ENCODE measurements around the gene CMTM6. TPM values are rescaled to one million over a fixed set of nuclear protein-coding genes. Genes with fewer than 3 reads are reported as not detected.
"Not testable (repeated sequence)": the region's sequence is repeated elsewhere in the genome, so short reads cannot be mapped to it uniquely, and the experiment has no call there.

Gene CMTM6
- polyA plus RNA-seq, 6 donors from 2014 or later: 89.7 to 156 (median 106) TPM

- peaks cover 13 to 25% (median 17%) of the 10 kb centered on the region in 3 donors for H3K4me1 Mint-ChIP-seq
- peak; percentile 24 to 32 for ATAC-seq (ENCODE audit: low read depth in 2 of 2)
Observed at GRCh38 chr3:32516751-32517150, 14.1 kb upstream of the CMTM6 start.

DNA sequence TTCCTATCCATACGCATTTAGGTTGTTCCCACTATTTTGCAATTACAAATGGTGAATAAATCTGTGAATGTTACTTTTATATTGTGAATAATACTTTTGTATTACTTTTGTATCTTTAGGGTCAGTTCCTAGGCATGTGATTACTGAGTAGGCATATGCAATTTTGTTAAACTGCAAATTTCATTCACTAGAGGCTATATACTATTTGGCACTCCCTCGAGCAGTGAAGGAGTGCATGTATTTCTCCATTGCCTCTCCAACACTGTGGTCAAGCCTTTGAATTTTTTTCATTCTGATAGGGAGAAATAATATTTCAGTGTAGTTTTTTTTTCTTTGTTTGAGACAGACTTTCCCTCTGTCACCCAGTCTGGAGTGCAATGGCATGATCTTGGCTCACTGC is 8.4 kb upstream of the CMTM6 start:
- ATAC-seq (ENCODE audit: low read depth in 2 of 2) (no peak), DNase-seq (no peak)
- H3K27ac Mint-ChIP-seq: no peak overlapping the region
- no peak overlapping the region for H3K4me3 Mint-ChIP-seq
- H3K9me3 Mint-ChIP-seq: peaks cover 0 to under 1% (median 0%) of the 10 kb centered on the region in 7 donors
- no peaks in the 10 kb centered on the region for H3K36me3 Mint-ChIP-seq
- H3K27me3 Mint-ChIP-seq: no peaks in the 10 kb centered on the region
- peaks cover 4 to 6% (median 4%) of the 10 kb centered on the region in 3 donors for H3K4me1 Mint-ChIP-seq

More at GRCh38 chr3:32516751-32517150, 14.1 kb upstream of the CMTM6 start:
- not testable (repeated sequence) for H3K27me3 Mint-ChIP-seq, H3K9me3 Mint-ChIP-seq, DNase-seq
- Mint-ChIP-seq H3K4me3 (peak overlapping the region; percentile 64 to 95 (median 88)), H3K36me3 (peaks cover 7 to 11% of the 10 kb centered on the region in 2 donors), H3K27ac (peak overlapping the region; percentile 95 to 99 (median 98))

DNA sequence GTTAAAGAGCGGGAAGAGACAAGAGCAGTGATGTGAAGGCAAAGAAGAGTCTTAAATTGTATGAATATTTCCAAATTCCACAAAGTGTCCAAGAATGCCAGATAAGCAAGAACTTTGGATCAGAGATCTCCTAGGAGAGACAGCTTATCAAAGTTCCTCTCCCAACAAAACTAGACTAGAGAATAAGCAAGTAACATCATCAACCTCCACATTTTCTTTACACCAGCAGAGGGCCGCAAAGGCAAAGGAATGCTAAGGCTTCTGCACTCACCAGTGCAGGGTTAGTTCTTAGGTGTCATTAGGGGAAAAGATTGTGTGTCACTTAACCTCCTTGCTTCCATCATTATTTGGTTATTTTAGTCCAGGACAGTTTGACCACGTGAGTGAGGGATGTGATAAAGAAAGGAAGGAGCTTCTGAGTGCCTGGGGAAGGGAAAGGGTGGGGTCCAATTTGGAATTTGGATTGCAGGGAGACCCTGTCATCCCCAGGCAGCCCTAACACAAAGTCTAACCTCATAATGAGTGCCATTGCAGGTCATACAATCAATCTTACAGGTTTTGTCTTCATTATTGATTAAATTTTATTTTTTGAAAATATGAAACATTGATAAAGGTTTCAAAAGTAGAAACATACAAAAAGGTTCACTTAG is 7.5 kb upstream of the CMTM6 start:
- Mint-ChIP-seq H3K4me3 (peak overlapping the region in 1 of 8 donors; percentile 29), H3K9me3 (no peaks in the 10 kb centered on the region), H3K36me3 (no peaks in the 10 kb centered on the region), H3K27me3 (no peaks in the 10 kb centered on the region), H3K4me1 (peaks cover 3 to 6% (median 3%) of the 10 kb centered on the region in 3 donors), H3K27ac (peak overlapping the region in 1 of 6 donors; percentile 92)
- DNase-seq (peak; percentile 67), ATAC-seq (ENCODE audit: low read depth in 2 of 2) (peak; percentile 98 to 99)

GRCh38 chr3:32508711-32509110 is 6.1 kb upstream of the CMTM6 start:
- Mint-ChIP-seq H3K9me3 (no peaks in the 10 kb centered on the region), H3K27ac (no peak overlapping the region), H3K4me1 (peaks cover 0 to 6% (median 4%) of the 10 kb centered on the region in 3 donors), H3K27me3 (no peaks in the 10 kb centered on the region), H3K4me3 (no peak overlapping the region), H3K36me3 (no peaks in the 10 kb centered on the region)
- ATAC-seq (ENCODE audit: low read depth in 2 of 2): no peak
- DNase-seq: no peak

- H3K27ac Mint-ChIP-seq: no peak overlapping the region
- no peaks in the 10 kb centered on the region for H3K9me3 Mint-ChIP-seq
- no peak for ATAC-seq (ENCODE audit: low read depth in 2 of 2)
- H3K4me3 Mint-ChIP-seq: peak overlapping the region in 1 of 8 donors; percentile 56
- H3K4me1 Mint-ChIP-seq: peaks cover 11 to 21% (median 18%) of the 10 kb centered on the region in 3 donors
- H3K27me3 Mint-ChIP-seq: no peaks in the 10 kb centered on the region
- no peaks in the 10 kb centered on the region for H3K36me3 Mint-ChIP-seq
- no peak for DNase-seq
Observed at GRCh38 chr3:32506466-32506865, 3.8 kb upstream of the CMTM6 start.

- Mint-ChIP-seq H3K36me3 (no peaks in the 10 kb centered on the region), H3K27ac (peak overlapping the region; percentile 92 to 99 (median 96)), H3K9me3 (no peaks in the 10 kb centered on the region), H3K4me1 (peaks cover 27 to 47% (median 45%) of the 10 kb centered on the region in 3 donors), H3K27me3 (no peaks in the 10 kb centered on the region), H3K4me3 (peak overlapping the region; percentile 79 to 99 (median 97))
- DNase-seq: no peak
- peak; percentile 34 to 39 for ATAC-seq (ENCODE audit: low read depth in 2 of 2)
Observed at GRCh38 chr3:32502946-32503286, 264 bp upstream of the CMTM6 start.

DNA sequence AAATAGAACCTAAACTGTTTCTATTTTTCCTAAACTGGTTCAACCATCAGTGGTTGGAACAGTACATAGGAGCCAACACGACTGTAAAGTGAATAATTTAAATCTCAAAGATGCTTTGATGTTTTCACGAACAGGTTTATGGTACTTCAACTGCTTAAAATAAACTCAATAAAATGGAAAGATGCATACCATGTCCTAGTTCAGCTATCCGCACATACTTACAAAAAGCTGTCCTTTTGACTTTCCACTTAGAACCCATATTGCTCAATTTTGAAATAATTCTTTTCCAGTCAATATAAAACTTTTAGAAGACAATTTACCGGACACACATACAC is 902 bp downstream of the CMTM6 start:
- peaks cover 29 to 56% (median 49%) of the 10 kb centered on the region in 3 donors for H3K4me1 Mint-ChIP-seq
- H3K36me3 Mint-ChIP-seq: peaks cover 0 to 3% of the 10 kb centered on the region in 2 donors
- peak overlapping the region; percentile 96 to 98 (median 98) for H3K27ac Mint-ChIP-seq
- no peaks in the 10 kb centered on the region for H3K27me3 Mint-ChIP-seq
- H3K4me3 Mint-ChIP-seq: peak overlapping the region; percentile 79 to 99 (median 97)
- ATAC-seq (ENCODE audit: low read depth in 2 of 2) (no peak), DNase-seq (no peak)
- no peaks in the 10 kb centered on the region for H3K9me3 Mint-ChIP-seq

DNA sequence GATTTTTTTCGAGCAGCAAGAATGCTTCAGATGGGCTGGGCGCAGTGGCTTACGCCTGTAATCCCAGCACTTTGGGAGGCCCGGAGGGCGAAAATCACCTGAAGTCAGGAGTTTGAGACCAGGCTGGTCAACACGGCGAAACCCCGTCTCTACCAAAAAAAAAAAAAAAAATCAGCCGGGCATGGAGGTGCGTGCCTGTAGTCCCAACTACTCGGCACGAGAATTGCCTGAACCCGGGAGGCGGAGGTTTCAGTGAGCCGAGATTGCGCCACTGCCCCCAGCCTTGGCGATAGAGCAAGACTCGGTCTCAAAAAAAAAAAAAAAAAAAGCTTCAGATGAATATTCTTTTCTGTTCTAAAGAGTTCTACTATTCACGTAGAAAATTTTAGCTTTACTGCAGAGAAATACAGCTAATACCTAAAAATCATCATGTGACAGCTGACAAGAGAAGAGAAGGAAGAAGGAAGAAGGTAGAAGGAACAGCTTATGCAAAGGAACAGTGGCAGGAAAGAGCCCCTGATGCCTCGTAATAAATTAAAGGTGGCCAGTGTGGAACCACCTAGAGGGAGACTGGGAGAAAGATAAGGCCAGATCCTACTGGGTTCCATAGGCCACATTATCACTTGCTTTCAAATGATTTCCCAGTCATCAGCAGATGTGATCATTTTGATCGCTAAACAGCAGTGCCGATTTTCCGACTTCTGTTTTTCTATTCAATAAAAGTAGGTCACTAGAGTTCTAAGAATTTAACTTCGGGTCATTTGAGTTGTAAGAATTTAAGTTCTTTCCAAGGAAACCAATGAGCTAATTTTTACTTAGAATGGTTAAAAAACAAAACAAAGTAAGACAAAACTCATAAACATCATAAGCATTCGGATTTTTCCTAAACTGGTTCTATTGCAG is 1.5 kb downstream of the CMTM6 start:
- Mint-ChIP-seq H3K27me3 (no peaks in the 10 kb centered on the region), H3K4me1 (peaks cover 35 to 63% (median 55%) of the 10 kb centered on the region in 3 donors), H3K27ac (peak overlapping the region; percentile 54 to 98 (median 94)), H3K36me3 (peaks cover 0 to 9% of the 10 kb centered on the region in 2 donors), H3K9me3 (no peaks in the 10 kb centered on the region), H3K4me3 (peak overlapping the region; percentile 79 to 99 (median 97))
- DNase-seq (no peak), ATAC-seq (ENCODE audit: low read depth in 2 of 2) (no peak)

DNA sequence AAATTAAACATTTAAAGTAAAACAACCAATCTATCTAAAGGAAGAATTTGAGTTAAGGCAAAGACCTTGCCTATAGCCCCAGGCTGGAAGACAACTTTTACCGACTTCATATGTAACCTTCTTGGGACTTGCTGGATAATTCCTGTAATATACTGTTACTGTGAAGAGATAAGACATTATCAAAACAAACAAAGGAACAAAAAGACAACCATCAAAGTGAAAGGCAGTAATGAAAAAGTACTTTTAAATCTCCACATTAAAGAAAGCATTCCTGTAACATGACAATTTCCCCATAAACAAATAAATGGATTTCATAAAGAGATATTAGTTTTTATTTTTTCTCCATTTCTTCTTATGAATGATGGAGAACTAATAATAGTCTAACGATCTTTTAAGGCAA is 2.4 kb downstream of the CMTM6 start:
- no peaks in the 10 kb centered on the region for H3K9me3 Mint-ChIP-seq
- DNase-seq (no peak), ATAC-seq (ENCODE audit: low read depth in 2 of 2) (no peak)
- peaks cover 0 to 9% of the 10 kb centered on the region in 2 donors for H3K36me3 Mint-ChIP-seq
- H3K27ac Mint-ChIP-seq: peak overlapping the region in 5 of 6 donors; percentile 12 to 96 (median 39)
- peaks cover 41 to 69% (median 64%) of the 10 kb centered on the region in 3 donors for H3K4me1 Mint-ChIP-seq
- H3K4me3 Mint-ChIP-seq: peak overlapping the region in 5 of 8 donors; percentile 8 to 99 (median 79)
- H3K27me3 Mint-ChIP-seq: no peaks in the 10 kb centered on the region

DNA sequence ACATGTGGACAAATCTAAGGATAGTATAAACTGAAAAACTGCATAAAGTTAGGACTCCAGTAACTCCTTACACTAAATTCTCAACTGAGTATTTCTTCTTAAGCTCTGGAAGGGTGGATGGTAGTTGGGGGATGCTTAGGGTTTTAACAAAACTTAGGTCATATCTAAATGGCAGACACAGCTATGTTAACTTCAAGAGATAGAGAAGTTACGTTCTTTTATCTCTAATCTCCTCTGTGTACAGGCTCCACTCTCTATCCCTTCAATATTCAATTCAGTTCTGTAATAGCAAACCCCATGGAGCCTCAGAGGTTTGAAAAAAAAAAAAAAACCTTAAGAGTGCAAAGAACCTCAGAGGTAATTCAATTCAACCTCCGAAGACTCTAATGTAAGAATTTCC is 3.1 kb downstream of the CMTM6 start:
- no peak for ATAC-seq (ENCODE audit: low read depth in 2 of 2)
- peak overlapping the region in 5 of 6 donors; percentile 10 to 96 (median 27) for H3K27ac Mint-ChIP-seq
- peaks cover 43 to 73% (median 66%) of the 10 kb centered on the region in 3 donors for H3K4me1 Mint-ChIP-seq
- H3K27me3 Mint-ChIP-seq: no peaks in the 10 kb centered on the region
- no peaks in the 10 kb centered on the region for H3K9me3 Mint-ChIP-seq
- H3K36me3 Mint-ChIP-seq: peaks cover 0 to 9% of the 10 kb centered on the region in 2 donors
- peak overlapping the region in 1 of 8 donors; percentile 79 for H3K4me3 Mint-ChIP-seq
- DNase-seq: no peak

GRCh38 chr3:32498992-32499391 is 3.7 kb downstream of the CMTM6 start:
- peaks cover 0 to 9% of the 10 kb centered on the region in 2 donors for H3K36me3 Mint-ChIP-seq
- H3K27me3 Mint-ChIP-seq: no peaks in the 10 kb centered on the region
- ATAC-seq (ENCODE audit: low read depth in 2 of 2): no peak
- H3K4me1 Mint-ChIP-seq: peaks cover 43 to 71% (median 66%) of the 10 kb centered on the region in 3 donors
- no peak overlapping the region for H3K4me3 Mint-ChIP-seq
- H3K9me3 Mint-ChIP-seq: no peaks in the 10 kb centered on the region
- peak overlapping the region in 2 of 6 donors; percentile 10 to 72 for H3K27ac Mint-ChIP-seq
- no peak for DNase-seq

GRCh38 chr3:32498252-32498651 is 4.4 kb downstream of the CMTM6 start:
- ATAC-seq (ENCODE audit: low read depth in 2 of 2) (peak; percentile 27 to 29), DNase-seq (peak; percentile 20)
- H3K27ac Mint-ChIP-seq: peak overlapping the region; percentile 21 to 88 (median 77)
- H3K4me1 Mint-ChIP-seq: peaks cover 42 to 68% (median 64%) of the 10 kb centered on the region in 3 donors
- H3K36me3 Mint-ChIP-seq: peaks cover 0 to 9% of the 10 kb centered on the region in 2 donors
- no peaks in the 10 kb centered on the region for H3K9me3 Mint-ChIP-seq
- no peaks in the 10 kb centered on the region for H3K27me3 Mint-ChIP-seq
- peak overlapping the region in 5 of 8 donors; percentile 1 to 74 (median 50) for H3K4me3 Mint-ChIP-seq

- ATAC-seq (ENCODE audit: low read depth in 2 of 2) (no peak), DNase-seq (no peak)
- peak overlapping the region in 2 of 8 donors; percentile 2 to 22 for H3K4me3 Mint-ChIP-seq
- no peaks in the 10 kb centered on the region for H3K27me3 Mint-ChIP-seq
- H3K27ac Mint-ChIP-seq: peak overlapping the region in 3 of 6 donors; percentile 54 to 91 (median 69)
- no peaks in the 10 kb centered on the region for H3K9me3 Mint-ChIP-seq
- H3K36me3 Mint-ChIP-seq: peaks cover 0 to 9% of the 10 kb centered on the region in 2 donors
- peaks cover 27 to 47% (median 42%) of the 10 kb centered on the region in 3 donors for H3K4me1 Mint-ChIP-seq
Observed at GRCh38 chr3:32495609-32496008, 7.0 kb downstream of the CMTM6 start.
